ENCODE data around the gene PIGP. TPM values are rescaled to one million over a fixed set of nuclear protein-coding genes. Genes with fewer than 3 reads are reported as not detected.
A peak's percentile ranks its signal among the peaks of the same experiment; 100 is the strongest.

PIGP gene
- total RNA-seq, 4 donors from 2014 or later = 20.3 to 30.7 (median 21.6) TPM

DNA sequence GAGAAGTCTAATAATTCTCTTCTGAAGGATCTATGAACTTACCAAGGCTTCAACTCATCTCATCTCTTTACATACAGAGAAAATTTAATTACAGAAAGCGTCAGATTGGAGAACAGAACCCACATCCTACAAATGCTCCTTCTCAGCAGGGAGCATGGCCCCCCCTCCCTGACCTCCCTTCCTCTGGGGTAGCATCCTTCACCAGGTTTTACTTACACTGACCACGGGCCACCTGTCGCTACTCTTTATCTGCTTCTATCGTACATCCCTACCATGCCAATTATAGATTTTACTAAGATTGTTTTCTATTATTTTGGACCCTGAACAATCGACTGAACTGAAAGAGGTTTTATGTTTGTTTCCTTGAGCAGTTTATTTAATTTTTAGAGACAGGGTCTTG, 40.6 kb downstream of the PIGP start:
- no peaks in the 10 kb centered on the region for H3K36me3 ChIP-seq
- peaks cover 0 to 3% (median 0%) of the 10 kb centered on the region in 4 donors for H3K27me3 ChIP-seq
- H3K9me3 ChIP-seq = no peaks in the 10 kb centered on the region
- no peak overlapping the region for H3K4me3 ChIP-seq
- intact Hi-C loops (cut with DNase I) = no loop called here
- WGBS = 91% methylated on average over 5 of the region's 5 CpGs
- no peak for TF ChIP-seq EP300 (IDR thresholded peaks at IDR 0.05)
- no peak for TF ChIP-seq POLR2AphosphoS5 (IDR thresholded peaks at IDR 0.05)
- TF ChIP-seq, protein P1, sequence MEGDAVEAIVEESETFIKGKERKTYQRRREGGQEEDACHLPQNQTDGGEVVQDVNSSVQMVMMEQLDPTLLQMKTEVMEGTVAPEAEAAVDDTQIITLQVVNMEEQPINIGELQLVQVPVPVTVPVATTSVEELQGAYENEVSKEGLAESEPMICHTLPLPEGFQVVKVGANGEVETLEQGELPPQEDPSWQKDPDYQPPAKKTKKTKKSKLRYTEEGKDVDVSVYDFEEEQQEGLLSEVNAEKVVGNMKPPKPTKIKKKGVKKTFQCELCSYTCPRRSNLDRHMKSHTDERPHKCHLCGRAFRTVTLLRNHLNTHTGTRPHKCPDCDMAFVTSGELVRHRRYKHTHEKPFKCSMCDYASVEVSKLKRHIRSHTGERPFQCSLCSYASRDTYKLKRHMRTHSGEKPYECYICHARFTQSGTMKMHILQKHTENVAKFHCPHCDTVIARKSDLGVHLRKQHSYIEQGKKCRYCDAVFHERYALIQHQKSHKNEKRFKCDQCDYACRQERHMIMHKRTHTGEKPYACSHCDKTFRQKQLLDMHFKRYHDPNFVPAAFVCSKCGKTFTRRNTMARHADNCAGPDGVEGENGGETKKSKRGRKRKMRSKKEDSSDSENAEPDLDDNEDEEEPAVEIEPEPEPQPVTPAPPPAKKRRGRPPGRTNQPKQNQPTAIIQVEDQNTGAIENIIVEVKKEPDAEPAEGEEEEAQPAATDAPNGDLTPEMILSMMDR (IDR thresholded peaks at IDR 0.05) = no peak
- TF ChIP-seq POLR2A (IDR thresholded peaks at IDR 0.05; ENCODE audit: low read depth) = no peak
- peak overlapping the region in 1 of 4 donors; percentile 41 for H3K27ac ChIP-seq (replicated peaks in 1 of 4)
- H3K4me1 ChIP-seq = peaks cover 0 to 13% (median 12%) of the 10 kb centered on the region in 4 donors
- no peak for DNase-seq (ENCODE audit: extremely low spot score)

DNA sequence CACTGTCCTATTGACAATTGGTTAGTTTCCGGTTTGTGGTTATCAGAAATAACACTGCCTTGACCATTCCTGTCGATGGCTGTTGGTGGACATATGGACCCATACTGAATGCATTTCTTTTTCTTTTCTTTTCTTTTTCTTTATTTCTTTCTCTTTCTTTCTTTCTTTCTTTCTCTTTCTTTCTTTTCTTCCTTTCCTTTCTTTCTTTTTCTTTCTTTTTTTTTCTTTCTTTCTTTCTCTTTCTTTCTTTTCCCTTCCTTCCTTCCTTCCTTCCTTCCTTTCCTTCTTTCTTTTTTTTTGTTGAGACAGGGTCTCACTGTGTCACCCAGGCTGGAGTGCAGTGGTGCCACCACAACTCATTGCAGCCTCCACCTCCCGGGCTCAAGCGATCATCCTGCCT, 42.0 kb downstream of the PIGP start:
- H3K27ac ChIP-seq (replicated peaks in 1 of 4) = no peak overlapping the region
- intact Hi-C loops (cut with DNase I) = no loop called here
- no peak for DNase-seq (ENCODE audit: extremely low spot score)
- peaks cover 0 to 3% (median 0%) of the 10 kb centered on the region in 4 donors for H3K27me3 ChIP-seq
- H3K4me1 ChIP-seq = peaks cover 0 to 13% (median 12%) of the 10 kb centered on the region in 4 donors
- H3K9me3 ChIP-seq = no peaks in the 10 kb centered on the region
- H3K36me3 ChIP-seq = no peaks in the 10 kb centered on the region
- no peak for TF ChIP-seq POLR2AphosphoS5 (IDR thresholded peaks at IDR 0.05)
- H3K4me3 ChIP-seq = no peak overlapping the region
- WGBS = 97% methylated on average over 4 of the region's 4 CpGs

DNA sequence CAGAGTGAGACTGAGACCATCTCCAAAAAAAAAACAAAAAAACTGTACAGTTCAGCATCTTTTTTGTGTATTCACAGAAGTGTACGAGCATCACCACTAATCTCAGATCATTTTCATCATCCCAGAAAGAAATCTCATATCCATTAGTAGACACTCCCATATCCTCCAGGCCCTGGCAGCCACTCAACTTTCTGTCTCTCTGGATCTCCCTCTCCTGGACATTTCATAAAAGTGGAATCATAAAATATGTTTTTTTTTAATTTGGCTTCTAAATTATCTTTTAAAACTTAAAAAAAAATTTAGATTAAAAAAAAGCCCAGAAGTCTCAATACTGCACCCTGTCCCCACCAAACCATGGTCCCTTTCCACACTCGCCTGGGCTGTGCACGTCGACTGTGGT, 44.3 kb downstream of the PIGP start:
- Histone ChIP-seq H3K27ac (replicated peaks in 1 of 4) (no peak overlapping the region), H3K4me3 (no peak overlapping the region), H3K4me1 (peaks cover 0 to 13% (median 12%) of the 10 kb centered on the region in 4 donors), H3K36me3 (no peaks in the 10 kb centered on the region), H3K27me3 (peaks cover 0 to 3% (median 0%) of the 10 kb centered on the region in 4 donors), H3K9me3 (no peaks in the 10 kb centered on the region)
- WGBS = 87% methylated on average over 4 of the region's 4 CpGs
- no peak for DNase-seq (ENCODE audit: extremely low spot score)
- TF ChIP-seq EP300 (IDR thresholded peaks at IDR 0.05) = no peak
- TF ChIP-seq POLR2A (IDR thresholded peaks at IDR 0.05; ENCODE audit: low read depth) = no peak
- TF ChIP-seq POLR2AphosphoS5 (IDR thresholded peaks at IDR 0.05) = no peak
- TF ChIP-seq, protein P1 (IDR thresholded peaks at IDR 0.05) = no peak
- intact Hi-C loops (cut with DNase I) = no loop called here

DNA sequence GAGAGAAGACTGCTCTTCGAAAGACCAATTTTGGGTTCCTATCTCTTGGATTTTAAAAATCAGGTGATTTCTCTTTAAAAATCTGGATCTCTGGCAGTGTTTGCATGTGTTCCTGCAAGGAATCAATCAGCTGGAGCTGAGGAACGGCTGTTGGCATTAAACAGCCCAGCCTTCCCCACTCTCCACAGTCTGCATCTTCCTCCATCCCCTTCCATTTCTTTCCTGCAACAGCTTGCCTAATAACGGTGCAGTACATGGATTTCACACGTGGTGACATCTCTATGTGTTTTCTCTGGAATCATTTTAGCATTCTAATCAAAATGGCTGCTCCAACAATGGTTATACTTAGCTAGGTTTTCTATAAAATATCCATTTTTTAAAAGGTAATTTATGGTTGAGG, 46.4 kb downstream of the PIGP start:
- Histone ChIP-seq H3K9me3 (no peaks in the 10 kb centered on the region), H3K4me3 (no peak overlapping the region), H3K27me3 (no peaks in the 10 kb centered on the region), H3K36me3 (no peaks in the 10 kb centered on the region), H3K27ac (replicated peaks in 1 of 4) (no peak overlapping the region), H3K4me1 (no peaks in the 10 kb centered on the region)
- TF ChIP-seq POLR2AphosphoS5 (IDR thresholded peaks at IDR 0.05) (no peak), POLR2A (IDR thresholded peaks at IDR 0.05; ENCODE audit: low read depth) (no peak), EP300 (IDR thresholded peaks at IDR 0.05) (no peak)
- TF ChIP-seq, protein P1 (IDR thresholded peaks at IDR 0.05) = no peak
- intact Hi-C loops (cut with DNase I) = no loop called here
- no peak for DNase-seq (ENCODE audit: extremely low spot score)
- WGBS = 51% methylated on average over 4 of the region's 4 CpGs

DNA sequence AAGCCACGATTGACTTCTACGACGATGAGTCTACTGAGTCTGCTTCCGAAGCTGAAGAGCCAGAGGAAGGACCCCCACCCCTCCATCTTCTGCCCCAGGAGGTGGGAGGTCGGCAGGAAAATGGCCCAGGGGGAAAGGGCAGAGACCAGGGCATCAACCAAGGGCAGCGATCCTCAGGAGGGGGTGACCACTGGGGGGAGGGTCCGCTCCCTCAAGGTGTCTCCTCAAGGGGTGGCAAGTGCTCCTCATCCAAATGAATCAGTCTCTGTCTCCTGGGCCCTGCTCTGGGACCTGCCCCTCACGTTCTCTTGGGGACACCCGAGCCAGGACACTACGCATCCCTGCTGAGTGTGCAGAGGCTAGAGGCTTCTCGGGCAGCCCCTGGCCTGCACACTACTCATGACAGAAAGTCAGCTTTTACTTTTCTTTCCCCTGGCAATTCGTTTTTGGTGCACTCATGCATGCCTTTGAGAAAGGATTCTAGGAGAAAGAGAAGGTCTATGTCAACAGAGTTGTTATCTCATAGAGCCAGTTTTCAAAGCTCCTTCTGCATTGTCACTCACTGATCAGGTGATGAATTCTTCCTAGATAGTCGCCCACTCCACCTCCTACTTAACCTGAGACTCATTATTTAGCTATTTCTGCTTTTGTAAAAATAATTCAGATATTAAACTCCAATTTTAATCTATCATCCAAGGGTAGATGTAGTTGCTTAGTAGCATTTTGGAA, 54.8 kb downstream of the PIGP start:
- 79% methylated on average over 11 of the region's 13 CpGs for WGBS

More for the DNA sequence above, 54.8 kb downstream of the PIGP start:
- H3K27ac ChIP-seq (replicated peaks in 1 of 4) = no peak overlapping the region
- TF ChIP-seq POLR2AphosphoS5 (IDR thresholded peaks at IDR 0.05) (no peak), EP300 (IDR thresholded peaks at IDR 0.05) (no peak), POLR2A (IDR thresholded peaks at IDR 0.05; ENCODE audit: low read depth) (no peak)
- TF ChIP-seq, protein P1 (IDR thresholded peaks at IDR 0.05) = no peak
- no peak for DNase-seq (ENCODE audit: extremely low spot score)
- no peaks in the 10 kb centered on the region for H3K4me1 ChIP-seq
- H3K36me3 ChIP-seq = no peaks in the 10 kb centered on the region
- intact Hi-C loops (cut with DNase I) = no loop called here
- H3K27me3 ChIP-seq = peaks cover 0 to 29% (median 0%) of the 10 kb centered on the region in 4 donors
- H3K9me3 ChIP-seq = no peaks in the 10 kb centered on the region
- no peak overlapping the region for H3K4me3 ChIP-seq

Small RNAs within 50 kb of the gene (small RNA-seq; reads per million reads assigned to genes)
- gene RNU6-696P = 0 reads per million in 3 donors

Other genes starting within 250 kb of the PIGP start
- 10 to 100 TPM; 15.9 to 25.3 (median 22.0) TPM for gene HLCS, start 106.4 kb downstream of the PIGP start, total RNA-seq
- not detected for gene RIPPLY3, start 66.4 kb downstream of the PIGP start, total RNA-seq
- gene TTC3, start 183 bp upstream of the PIGP start, total RNA-seq = 100 to 1,000 TPM in 2 of 4 donors, 10 to 100 TPM in 2; 86.0 to 162 (median 104) TPM
- gene VPS26C, start 194.3 kb upstream of the PIGP start, total RNA-seq = 10 to 100 TPM; 56.5 to 71.3 (median 59.7) TPM